GM19397 (cell line): Measurements from ENCODE around the gene NRN1.
"Not testable (repeated sequence)": the region's sequence is repeated elsewhere in the genome, so short reads cannot be mapped to it uniquely, and the experiment has no call there.

ENCODE experiments used
- ATAC-seq: cut with Tn5 transposase; IDR thresholded peaks from one replicate; pipeline ENCODE4 v1.9.1; 2021; ENCODE audit warnings: mild to moderate bottlenecking, moderate library complexity; ENCODE audit not compliant: unreplicated experiment

Gene NRN1

DNA sequence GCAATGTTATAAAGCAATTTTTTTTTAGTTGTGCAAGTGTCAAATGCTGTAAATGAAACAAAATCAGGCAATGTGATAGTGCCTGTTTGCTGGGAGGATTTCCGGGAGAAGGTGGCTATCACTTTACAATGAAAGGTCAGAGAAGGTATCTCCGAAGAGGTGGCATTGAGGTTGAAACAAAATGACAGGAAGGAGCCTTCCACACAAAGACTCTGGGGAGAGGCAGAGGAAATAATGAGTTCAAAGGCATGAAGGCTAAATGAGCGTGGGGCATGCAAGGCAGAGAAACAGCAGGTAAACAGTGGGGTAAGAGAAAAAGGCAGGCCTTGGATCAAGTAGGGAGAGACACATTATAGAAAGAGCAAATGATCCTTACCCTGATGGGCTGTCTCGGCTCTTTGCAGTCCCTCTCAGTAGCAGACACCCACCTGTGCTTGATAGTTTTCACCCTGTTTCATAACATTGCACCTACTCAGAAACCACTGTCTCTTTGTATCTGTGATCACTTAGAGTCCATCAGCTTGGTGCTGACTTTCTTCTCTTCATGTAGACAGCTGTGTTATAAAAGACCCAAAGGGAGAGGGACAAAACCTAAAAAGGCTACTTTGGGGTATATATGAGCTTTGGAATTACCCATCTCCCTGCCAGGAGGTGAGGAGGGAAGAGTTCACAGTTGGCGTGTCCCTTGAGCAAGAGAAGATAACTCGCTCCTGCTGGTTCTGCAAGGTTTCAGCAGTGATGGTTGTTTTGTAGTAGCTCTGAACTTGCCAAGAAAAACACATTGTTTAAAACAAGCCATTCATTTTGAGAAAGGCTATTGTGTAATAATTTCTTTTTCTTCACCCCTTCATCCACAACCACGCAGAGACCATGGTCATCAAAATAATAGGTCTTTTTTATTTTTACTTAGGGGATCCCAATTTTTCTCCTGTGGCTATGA, 22.3 kb downstream of the NRN1 start:
- ATAC-seq, result no peak

DNA sequence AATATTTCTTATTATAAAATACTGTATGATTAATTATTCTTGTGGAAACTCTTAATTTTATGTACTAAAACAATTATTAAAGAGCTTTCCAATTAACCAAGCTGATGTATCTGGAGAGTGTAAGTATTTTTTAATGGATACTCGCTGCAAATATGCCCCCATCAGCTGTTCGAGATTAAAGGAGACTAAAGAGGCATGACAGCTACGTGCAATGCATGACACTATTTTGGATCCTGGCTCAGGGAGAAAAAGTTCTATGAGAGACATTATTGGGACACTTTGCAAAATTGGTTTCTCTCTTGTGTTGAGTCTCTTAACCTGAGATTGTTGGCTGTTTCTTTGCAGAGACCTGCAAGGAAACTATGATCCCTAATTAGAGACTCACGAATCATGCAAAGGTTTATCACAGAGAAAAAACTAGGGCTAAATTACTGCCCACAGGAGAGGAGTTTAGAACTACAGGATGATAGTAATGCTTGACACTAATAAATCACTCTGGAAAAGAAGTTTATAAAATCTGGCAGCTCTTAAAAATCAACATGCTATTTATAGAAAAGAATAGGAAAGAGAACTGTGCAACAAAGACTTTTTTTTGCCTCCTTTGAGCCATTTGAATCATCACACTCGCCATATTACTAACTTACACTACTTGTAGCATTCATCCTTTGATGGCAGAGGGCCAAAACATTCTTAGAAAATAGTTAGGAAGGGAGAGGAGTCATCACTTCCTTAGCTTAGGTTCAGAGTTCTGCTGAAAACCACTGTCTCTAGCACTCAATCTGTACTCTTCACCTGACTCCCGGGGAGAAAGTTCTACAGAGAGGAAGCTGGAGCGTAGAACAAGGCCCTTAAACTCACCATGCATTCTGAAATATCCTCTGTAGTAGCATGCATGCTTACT, 25.3 kb downstream of the NRN1 start:
- no peak for ATAC-seq

DNA sequence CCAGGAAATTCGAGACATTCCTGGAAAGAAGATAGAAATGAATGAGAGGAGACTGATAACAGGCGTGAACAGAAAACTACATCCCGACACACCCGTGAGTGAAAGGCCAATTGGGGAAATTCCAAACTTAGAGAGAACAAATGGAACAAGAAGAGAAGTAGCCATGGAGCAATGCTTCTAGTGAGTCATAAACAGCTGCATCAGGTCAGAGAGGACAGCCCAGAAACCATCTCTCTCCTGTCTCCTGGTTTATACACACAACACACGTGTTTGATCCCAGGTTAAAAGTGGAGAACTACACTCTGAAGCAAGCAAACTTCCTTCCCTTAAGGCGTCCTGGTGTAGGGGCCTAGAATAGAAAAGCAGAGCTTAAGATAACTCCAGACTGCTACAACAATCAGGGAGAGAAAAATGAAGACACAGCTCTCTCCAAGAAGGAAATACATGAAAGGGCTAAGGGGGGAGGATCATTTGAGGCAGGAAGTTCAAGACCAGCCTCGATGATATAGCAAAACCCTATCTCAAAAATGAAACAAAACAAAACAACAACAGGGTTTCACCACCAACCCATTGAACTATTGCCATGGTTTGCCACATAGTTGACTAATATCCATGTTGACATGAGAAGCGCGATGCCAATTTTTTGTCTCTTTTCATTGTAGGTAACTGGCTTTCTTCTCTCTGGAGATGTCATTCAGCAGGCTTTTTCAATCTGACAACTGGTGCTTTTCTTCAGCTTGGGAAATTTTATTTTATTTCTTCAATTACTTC, 26.9 kb downstream of the NRN1 start:
- ATAC-seq, result no peak

DNA sequence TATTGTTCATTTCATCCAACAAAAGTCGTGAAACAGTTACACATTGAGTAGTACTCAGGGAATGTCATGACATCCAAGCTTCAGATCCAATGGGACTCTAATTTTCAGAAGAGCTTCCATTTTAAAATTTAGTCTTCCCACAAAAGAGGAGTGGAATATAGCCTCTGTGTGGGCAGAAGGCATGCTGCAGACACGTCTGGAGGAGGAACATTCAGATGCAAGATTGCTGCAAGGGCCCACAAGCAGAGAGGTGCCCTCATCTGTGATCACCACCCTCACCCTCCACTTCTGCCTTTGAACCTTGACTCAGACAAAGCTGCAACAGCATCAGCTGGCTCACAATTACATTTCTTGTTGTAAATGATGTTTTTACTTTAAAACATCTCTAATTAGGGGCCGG, 29.9 kb downstream of the NRN1 start:
- ATAC-seq, result no peak

DNA sequence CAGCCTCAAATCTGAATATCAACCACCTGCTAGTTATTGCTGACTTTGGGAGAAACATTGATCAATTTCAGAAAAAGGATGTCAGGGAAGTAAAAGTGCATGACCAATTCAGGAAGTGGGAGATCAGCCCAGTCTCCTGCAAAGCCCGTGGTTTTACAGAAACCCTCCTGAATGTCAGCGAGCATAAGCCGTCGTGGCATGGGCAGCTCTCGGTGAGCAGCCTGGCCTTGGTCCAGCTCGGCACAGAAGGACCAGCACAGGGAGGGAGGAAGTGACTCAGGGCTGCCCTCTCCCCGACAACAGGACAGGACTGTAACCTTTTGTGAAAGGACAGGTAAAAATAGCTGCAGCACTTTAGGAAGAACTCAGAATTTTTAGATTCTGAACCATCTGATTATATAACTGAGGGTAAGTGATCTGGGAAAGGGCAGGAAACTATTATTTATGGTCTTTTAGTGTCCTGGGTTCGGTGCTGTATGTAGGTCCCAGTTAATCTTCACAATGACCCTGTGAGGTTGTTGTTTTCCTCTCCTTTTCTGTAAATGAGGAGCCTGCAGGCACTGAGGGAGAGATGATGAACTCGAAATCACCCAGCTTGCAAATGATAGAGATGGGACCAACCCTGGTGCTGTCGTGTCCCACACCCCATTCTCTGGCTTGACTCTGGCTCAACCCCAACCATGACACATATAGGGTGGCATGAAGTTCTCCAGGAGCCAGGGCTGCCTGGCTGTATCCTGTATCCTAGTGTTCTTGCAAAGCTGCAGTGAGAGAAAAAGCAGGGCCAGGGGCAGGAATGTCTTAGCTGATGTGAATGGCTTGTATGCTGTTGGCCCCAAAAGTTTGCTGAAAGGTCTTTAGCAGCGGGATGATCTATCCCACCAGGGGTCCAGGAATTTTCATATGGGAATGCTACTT, 37.6 kb downstream of the NRN1 start:
- no peak for ATAC-seq

DNA sequence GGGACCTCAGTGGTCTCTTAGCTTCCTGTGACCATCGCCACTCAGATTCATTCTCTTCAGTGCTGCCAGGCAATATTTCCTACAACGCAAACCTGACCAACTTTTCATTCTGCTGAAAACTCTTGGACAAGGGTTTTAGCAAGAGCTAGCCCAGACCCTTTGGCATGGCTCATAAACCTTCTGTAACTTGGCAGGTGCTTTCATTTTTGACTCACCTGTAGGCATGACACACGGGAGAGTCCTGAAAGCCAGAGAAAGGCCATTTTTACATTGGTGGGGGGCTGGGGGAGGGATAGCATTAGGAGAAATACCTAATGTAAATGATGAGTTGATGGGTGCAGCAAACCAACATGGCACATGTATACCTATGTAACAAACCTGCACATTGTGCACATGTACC, 38.7 kb downstream of the NRN1 start:
- not testable (repeated sequence) for ATAC-seq

DNA sequence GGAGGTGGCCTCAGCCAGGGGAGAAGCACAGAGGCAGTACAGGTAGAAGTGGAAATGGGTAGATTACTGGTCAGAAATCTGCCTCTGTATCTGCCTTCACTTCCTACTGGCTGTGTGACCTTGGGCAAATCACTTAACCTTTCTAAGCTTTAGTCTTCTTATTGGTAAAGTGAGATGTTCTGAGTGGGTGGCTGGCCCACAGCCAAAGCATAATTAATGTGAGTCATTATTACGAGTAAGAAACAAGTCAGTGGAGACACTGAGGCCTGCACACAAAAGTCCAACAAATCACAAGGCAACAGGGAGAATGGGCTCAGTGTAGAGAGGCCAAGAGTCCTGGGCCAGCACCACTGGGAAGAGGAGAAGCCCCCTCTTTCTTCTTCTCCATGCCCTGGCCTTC, 39.1 kb downstream of the NRN1 start:
- ATAC-seq, result no peak

DNA sequence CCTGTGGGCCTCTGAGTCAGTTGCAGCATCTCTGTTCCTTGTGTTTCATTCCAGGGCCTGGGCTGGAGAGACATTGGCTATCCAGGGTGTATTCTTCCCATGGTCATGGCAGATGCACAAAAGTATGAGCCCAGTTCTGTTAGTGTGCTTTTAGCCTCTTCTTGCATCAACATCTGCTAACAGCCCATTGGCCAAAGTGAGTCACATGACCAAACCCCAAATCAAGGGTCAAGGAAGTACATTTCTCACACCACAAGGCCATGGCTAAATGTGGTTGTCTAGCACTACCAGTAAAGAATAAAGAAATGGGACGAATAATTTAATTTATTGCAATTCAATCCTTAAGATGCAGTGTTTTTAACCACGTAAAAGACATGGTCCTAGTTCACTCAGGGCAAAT, 43.9 kb downstream of the NRN1 start:
- no peak for ATAC-seq

DNA sequence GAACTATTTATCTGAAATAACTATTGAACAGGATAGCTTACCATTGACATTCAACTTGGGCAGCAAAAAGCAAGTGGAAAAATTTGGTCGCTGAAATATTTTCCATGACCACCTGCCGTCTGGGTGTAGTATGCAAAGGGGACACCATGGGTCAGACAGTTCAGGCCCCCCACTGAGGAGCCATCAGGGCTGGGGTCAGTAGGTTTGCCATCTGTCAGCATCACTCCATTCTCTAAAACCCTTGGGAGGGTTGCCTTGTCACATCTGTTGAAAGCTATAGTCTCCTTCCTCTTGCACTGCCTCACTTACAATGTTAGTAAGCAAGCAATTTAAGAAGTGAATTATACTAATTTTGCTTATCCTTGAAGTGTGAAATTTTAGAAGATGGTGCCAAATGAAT, 44.9 kb downstream of the NRN1 start:
- ATAC-seq, result no peak

DNA sequence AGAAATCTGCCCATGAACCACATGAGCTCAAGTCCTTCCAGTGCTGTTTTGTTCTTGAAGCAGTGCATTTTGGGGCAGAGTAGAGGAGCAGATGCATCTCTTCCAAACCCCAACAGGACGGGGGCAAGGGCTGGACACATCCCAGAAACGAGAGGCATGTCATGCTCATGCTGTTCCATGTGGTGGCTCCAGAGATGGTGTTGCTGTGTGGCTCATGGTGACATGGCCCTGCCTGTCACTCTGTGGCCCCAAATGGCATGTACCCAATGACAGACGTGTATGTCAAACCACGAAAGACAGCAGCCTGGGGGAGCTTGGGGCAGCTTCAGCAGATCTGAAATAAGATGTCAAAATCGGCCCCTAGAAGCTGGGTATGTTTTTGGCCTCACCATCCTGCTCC, 46.3 kb downstream of the NRN1 start:
- ATAC-seq, result no peak

DNA sequence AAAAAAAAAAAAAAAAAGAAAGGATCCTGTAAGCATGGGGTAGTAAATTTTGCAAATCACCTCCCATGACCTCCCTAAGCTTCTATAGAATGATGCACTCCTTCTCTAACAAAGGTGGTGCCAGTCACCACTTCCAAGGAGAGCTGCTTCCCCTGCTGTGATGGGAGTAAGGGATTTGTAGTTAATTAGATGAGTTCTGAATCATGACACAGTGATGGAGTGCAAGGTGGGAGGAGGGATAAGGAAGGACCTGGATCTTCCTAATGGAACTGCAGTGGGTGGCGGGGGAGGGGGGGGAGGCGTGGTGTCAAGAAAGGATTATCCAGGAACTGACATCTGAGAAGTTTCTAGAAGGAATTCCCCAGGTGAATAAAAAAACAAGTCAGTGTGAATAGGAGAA, 47.8 kb downstream of the NRN1 start:
- no peak for ATAC-seq

DNA sequence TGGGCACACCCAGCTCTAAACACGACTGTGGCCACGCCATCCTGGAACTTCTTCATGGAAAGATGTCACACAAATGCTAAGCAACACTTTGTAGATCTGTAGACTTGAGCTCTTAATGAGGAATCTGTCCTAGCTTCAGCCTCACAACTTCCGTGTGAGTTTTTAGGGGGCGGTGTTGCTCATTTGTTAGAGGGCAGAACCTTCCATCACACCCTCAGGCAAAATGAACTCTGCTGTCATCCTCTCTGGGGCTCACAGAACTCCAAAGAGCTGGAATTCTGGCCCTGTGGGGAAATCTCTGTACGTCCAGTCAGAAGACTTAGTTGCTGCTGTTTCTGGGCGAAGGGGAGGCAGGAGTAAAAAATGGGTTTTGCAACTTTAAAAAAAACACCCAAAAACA, 49.8 kb downstream of the NRN1 start:
- no peak for ATAC-seq

DNA sequence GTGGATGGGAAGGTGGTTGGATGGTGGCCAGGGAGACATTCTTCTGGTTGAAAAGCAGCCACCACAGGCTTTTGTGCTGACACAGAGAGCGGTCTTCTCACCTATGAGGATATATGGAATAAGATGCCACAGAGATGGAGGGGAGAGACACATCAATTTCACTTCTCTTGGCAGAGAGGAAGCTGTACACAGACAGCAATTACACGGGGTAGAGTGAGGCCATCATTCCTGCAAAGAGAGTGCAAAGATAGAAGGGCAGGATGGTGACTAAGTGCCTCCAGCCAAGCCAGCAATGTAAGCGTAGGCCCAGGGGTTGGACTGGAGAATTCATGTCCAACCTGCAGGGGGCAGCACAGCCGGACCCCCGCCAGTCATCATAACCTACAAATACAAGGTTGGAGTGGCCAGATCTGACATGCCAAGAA, 56.4 kb downstream of the NRN1 start:
- ATAC-seq, result no peak
